NCI-H2107 treated with DMSO at 0.1 percent for 48 hours (cell line): ENCODE data around the gene NBEA.
A peak's percentile ranks its signal among the peaks of the same experiment; 100 is the strongest.
"Not testable (repeated sequence)": the region's sequence is repeated elsewhere in the genome, so short reads cannot be mapped to it uniquely, and the experiment has no call there.

ENCODE experiments used
- DNase-seq: peaks from one replicate; lab custom pipeline; 2025; ENCODE audit not compliant: unreplicated experiment; lab: John Stamatoyannopoulos, UW

Gene NBEA

GRCh38 chr13:34944274-34944634 is 2.2 kb downstream of the NBEA start:
- DNase-seq = no peak

- DNase-seq = peak; percentile 16
Measured at GRCh38 chr13:34944751-34945150, 2.7 kb downstream of the NBEA start.

GRCh38 chr13:34951528-34951927 is 9.5 kb downstream of the NBEA start:
- no peak for DNase-seq

- DNase-seq = no peak
Measured at GRCh38 chr13:34959489-34959888, 17.4 kb downstream of the NBEA start.

- DNase-seq = no peak
Measured at GRCh38 chr13:34964558-34964957, 22.5 kb downstream of the NBEA start.

GRCh38 chr13:34967851-34968562 is 25.9 kb downstream of the NBEA start:
- DNase-seq = no peak

- not testable (repeated sequence) for DNase-seq
Measured at GRCh38 chr13:34969539-34969938, 27.5 kb downstream of the NBEA start.

GRCh38 chr13:34970961-34971360 is 28.9 kb downstream of the NBEA start:
- DNase-seq = no peak

- no peak for DNase-seq
Measured at GRCh38 chr13:34971473-34971872, 29.4 kb downstream of the NBEA start.

- DNase-seq = not testable (repeated sequence)
Measured at GRCh38 chr13:34985199-34985598, 43.1 kb downstream of the NBEA start.

- DNase-seq = no peak
Measured at GRCh38 chr13:34988330-34988791, 46.3 kb downstream of the NBEA start.

GRCh38 chr13:34990399-34991214 is 48.5 kb downstream of the NBEA start:
- DNase-seq = no peak

- no peak for DNase-seq
Measured at GRCh38 chr13:34993470-34993869, 51.4 kb downstream of the NBEA start.

- DNase-seq = not testable (repeated sequence)
Measured at GRCh38 chr13:35003734-35004133, 61.7 kb downstream of the NBEA start.

- DNase-seq = no peak
Measured at GRCh38 chr13:35005051-35005450, 63.0 kb downstream of the NBEA start.

- DNase-seq = no peak
Measured at GRCh38 chr13:35014606-35015213, 72.6 kb downstream of the NBEA start.

GRCh38 chr13:35016362-35017112 is 74.5 kb downstream of the NBEA start:
- DNase-seq = peak; percentile 56

- DNase-seq = no peak
Measured at GRCh38 chr13:35025314-35025713, 83.2 kb downstream of the NBEA start.

- DNase-seq = no peak
Measured at GRCh38 chr13:35028338-35028867, 86.3 kb downstream of the NBEA start.

GRCh38 chr13:35039012-35039411 is 96.9 kb downstream of the NBEA start:
- no peak for DNase-seq

- no peak for DNase-seq
Measured at GRCh38 chr13:35046587-35046986, 104.5 kb downstream of the NBEA start.
